Esophagus muscularis mucosa (tissue), 4 donors: Measurements from ENCODE around the gene ABCC6.
"Not testable (repeated sequence)": the region's sequence is repeated elsewhere in the genome, so short reads cannot be mapped to it uniquely, and the experiment has no call there.

Experiments
- CTCF ChIP-seq, 3 experiments: fragments of 200-600 bp in 2 of 3; fragments of 450-650 bp in 1 of 3; sonication (generic) in 2 of 3; IDR thresholded peaks; one replicate each; pipeline ENCODE4 v1.5.1; 2017 to 2019; ENCODE audit warnings: antibody characterized with exemption in 3 of 3, mild to moderate bottlenecking in 2 of 3, moderate library complexity in 1 of 3
- EP300 ChIP-seq: sonication (generic); formaldehyde crosslinking; IDR thresholded peaks from one replicate; pipeline ENCODE4 v1.6.1; 2017; ENCODE audit warnings: antibody characterized with exemption
- POLR2A ChIP-seq: fragments of 450-650 bp; IDR thresholded peaks from one replicate; pipeline ENCODE4 v1.6.1; 2017; ENCODE audit warnings: antibody characterized with exemption, moderate library complexity, mild to moderate bottlenecking, low read depth
- POLR2AphosphoS5 ChIP-seq, 2 donors: sonication (generic); formaldehyde crosslinking; IDR thresholded peaks; one replicate each; pipeline ENCODE4 v1.6.1; 2017; ENCODE audit warnings: antibody characterized with exemption in 2 of 2

- TF ChIP-seq CTCF (IDR thresholded peaks at IDR 0.05); EP300; POLR2A; POLR2AphosphoS5 (IDR thresholded peaks at IDR 0.05): not testable (repeated sequence)
Observed at GRCh38 chr16:16249621-16250330, 26.5 kb upstream of the ABCC6 start.
